Activated CD8-positive, alpha-beta memory T cell treated with anti-CD3 and anti-CD28 coated beads, Interleukin-2, amount 50 U/mL, for 24 hours (primary cell): ENCODE data around the gene TMEM119.
"Not testable (repeated sequence)": the region's sequence is repeated elsewhere in the genome, so short reads cannot be mapped to it uniquely, and the experiment has no call there.

Experiments
- DNase-seq: peaks from one replicate; pipeline ENCODE4 v3.0.0-alpha.2; 2020; ENCODE audit errors: extremely low read depth

The TMEM119 gene

DNA sequence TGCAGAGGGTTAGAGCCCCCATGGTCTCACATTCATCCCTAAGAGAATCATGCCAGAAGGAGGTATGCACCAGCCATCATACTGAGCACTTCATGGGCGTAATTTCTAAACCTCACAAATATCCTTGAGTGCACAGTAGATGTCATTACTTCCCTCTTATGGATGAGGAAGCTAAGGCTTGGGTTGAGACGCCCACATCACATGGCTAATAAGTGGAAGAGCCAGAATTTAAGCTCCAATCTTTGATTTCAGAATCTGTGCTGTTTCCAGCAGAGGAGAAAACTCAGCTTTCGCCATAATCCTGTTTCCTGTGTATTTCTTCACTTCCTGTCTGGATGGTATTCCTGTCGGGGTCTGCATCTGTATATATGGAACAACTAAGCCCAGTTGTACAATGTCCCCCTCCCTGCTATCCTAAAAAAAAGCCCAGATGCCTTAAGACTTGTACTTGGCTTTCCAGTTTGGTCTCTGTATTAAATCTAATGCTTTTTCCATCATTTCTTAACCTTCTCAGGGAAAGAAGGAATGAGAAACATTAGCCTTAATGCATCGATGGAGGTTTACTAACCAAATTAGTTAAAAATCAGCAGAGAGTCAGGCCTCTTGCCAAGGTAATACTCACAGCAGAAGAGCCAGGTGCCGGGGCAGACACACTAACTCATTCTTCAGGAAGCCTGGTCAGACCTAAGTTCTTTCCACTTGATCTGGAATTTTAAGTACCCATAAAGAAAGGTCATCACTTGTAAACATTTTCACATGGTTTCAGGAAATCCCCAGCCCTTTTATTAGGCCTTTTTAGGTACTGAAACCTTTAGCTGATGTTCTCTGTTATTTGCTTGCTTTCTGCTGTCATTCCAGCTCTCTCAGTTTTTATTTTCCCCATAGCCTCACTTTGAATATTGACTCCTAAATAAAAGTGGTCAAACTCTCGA is 30.2 kb downstream of the TMEM119 start:
- no peak for DNase-seq

DNA sequence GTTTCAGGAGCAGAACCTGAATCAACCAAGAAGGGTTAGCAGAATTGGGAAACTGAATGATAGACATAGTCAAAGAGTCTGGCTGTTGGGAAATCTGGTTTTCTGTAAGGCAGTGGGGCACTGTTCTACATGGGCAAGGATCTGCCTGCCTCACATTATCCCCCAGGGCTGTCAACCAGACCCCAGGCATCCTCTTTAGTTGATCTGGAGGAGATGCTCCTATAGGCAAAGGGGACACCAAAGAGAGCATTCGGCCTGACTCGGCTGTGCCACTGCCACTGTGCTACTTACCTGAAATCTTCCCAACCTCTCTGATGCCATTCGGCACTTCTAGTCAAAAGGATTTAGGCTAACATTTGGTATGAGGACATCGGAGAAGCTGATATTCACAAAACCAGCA is 31.4 kb downstream of the TMEM119 start:
- DNase-seq = no peak

DNA sequence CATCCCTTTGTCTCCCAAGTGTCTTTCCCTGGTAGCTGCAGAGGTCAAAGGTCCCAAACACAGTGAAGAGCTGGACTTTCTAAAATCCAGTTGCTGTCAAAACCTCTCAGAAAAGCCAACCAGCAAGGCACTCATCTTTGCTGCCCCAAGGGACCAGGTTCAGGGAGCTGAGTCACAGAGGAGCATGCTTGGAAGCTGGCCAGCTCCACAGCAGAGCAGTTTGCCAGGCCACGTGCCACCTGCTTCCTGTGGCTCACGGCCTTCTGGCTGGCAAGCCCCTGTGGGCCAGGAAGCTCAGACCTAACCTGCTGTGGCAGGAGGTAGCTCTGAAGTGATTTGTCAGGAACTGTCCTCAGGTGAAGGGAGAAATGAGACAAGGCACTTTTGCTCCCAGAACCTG is 31.9 kb downstream of the TMEM119 start:
- no peak for DNase-seq

DNA sequence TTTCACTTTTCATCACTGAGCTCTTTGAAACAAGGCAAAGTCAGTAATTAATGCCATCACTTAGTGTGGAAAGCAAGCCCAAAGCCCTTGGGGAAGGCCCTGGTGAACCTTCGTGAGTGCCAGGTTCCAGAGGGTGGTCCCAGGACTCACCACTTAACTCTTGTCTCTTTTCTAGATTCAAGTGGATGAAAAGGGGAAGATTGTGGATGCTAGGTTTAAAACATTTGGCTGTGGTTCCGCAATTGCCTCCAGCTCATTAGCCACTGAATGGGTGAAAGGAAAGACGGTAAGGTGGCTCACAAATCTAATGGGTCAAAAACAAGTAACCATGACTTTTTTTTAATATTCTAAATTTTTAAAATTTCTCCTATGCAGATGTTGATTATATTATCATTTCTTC is 32.7 kb downstream of the TMEM119 start:
- DNase-seq = no peak

DNA sequence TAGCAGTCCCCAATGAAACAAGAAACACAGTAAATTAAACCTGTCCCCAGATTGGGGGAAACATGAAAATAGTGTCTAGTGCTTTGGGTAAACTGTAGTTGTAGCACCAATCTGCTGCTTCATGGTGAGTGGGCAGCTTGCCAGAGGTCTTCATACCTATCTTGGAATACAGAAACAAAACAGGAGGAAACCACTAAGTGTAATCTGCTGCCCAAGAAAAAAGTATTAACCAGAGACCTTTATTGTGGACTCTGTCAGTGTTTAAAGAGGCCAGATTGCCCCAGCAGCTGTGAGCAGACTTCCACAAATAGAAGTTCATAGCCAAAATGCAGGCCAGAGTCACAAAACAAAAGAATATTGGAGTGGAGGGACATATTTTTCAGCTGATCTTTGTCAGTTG is 33.2 kb downstream of the TMEM119 start:
- no peak for DNase-seq

DNA sequence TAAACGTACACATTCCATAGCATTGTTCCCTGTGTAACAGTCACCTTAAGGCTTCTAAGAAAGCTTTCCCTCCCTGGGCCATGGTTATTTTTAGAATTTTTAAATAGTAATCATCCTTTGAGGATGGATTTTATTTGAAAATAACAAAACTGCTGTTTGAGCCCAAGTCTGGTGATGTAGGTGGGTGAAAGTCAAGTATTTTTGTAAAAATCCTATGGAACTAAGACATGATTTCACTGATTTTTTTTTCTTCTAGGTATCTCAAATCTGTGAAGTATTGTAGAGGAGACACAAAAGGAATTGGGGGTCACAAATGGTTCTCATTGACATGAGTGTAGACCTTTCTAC is 34.1 kb downstream of the TMEM119 start:
- DNase-seq = no peak

DNA sequence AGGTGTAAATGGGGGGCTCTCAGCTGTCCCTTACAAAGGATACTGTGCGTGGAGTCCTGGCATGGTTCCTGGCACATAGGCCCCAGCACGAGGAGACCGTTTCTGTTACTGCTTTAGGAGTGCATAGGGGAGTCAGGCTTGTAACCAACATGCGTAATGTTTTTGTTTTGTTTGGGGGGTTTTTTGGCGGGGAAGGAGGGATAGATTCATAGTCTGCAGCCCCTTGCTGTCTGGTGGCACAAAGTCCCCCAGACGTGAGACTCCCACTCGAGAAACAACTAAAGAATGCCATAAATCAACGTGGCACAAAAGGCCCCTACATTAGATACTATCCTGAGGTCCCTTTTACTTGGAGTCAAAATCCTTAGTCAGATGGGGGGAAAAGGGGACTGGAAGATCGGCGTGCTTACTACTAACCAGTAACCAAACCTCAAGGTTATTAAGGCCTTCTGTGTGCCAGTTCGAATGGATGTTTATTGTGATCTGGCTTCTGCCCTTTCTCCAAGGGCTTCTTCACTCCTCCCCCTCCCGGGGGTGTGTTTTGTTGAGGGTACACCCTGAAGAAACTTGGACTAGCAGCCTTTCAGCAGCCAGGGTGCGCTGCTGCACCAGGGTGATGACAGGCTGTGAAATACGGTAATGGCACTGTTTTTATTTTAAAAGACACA is 34.6 kb downstream of the TMEM119 start:
- peak; percentile 70 for DNase-seq

DNA sequence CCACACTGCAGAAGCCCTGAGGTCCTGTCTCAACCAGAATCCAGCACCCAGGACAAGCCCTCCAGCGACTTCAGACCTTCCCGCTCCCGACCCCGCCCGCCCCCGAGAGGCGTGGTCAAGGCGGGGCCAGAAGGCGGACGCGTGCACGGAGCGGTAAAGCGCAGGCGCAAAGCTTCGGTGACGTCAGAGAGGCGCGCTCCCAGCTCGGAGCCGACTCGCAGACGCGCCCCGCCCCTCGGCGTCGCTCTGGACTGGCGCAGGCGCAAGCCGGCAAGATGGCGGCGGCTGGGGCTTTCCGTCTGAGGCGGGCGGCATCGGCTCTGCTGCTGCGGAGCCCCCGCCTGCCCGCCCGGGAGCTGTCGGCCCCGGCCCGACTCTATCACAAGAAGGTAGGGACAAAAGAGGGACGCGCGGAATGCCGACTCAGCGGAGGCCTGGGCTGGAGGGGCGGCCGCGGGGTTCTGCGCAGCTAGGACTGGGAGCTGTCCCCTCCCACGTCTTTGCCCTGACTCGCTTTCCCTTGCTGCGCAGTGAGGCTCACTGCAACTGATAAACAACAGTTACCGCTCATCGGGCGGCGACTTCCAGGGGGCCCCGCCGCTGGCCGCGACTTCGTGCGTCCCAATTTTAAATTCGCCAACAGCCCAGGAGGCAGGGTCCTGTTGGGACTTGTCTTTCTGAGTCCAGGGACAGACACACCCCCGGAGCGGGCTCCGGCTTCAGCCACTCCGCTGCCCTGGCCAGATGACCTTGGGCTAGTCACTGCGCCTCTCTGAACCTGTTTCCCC is 35.3 kb downstream of the TMEM119 start, which contains the start of gene ISCU:
Gene ISCU (plus strand): TSS at position 249 of the 788 bp plus-strand sequence. CDS start 27 bp downstream, at position 276.
- peak; percentile 95 for DNase-seq

DNA sequence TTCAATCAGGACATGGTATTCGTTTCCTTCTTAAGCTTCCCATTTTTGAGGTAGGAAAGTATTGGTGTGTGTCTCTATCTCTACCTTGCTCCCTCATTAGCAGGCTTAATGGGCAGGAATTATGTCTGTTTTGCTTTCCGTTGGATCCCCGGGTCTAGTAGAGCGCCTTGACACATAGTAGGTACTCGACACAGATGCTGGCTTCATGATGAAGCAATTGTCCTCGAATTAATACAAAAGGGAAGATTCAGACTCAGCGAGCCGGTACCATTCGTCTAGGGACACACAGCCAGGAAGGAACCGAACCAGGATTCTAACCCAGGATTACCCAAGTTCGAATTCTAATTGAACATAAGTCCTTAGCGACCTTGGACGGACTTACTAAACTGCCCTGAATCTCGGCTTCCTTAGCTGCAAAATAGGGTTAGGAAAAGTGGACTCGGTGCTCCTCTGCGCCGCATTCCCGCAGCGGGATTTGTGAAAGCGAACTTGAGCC is 36.0 kb downstream of the TMEM119 start:
- DNase-seq = no peak

DNA sequence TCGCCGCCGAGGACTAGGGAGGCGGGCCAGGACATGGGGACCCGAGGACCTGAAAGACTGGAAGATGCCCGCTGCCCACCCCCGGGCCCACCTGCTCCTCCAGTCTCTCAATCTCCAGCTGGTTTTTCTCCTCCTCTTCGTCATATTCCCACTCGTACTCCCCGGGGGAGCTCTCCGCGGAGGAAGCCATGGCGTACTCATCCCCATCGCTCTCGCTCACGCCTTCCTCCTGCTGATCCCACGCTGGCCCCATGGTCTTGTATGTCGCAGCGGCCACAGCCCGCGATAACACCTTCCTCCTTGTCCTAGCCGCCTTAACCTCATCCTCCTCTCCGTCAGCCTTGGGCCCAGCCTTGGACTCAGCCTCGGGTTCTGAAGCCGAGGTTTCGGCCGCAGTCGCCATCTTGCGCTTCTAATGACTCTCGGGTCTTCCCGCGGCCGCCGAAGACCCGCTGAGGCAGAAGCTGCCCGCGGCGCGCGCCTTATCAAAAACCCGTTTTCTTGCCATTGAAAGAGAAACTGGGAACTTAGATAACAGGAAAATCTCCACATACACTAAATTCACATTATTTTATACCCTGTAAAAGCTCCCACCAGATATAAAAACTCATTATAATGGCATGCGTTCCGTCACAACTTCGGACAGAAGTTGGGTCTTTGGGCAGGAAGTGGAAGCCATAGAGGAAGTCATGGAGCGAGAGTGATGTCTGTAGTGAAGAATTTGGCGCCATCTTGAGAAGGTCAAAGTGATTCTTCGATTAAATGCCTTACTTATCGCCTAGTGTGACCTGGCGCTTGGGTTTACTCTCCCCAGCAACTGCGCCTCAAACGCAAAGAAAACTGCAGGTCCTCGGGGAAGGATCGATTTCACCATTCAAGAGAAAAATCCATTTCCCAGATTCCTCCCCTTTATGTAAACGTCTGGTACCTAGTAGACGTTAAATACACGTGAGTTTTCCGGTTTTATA is 36.8 kb downstream of the TMEM119 start, which contains the start of gene SART3:
Gene SART3 (minus strand): TSS at position 422 of the 968 bp plus-strand sequence. CDS start 19 bp downstream, at position 403.
- DNase-seq = peak; percentile 48

DNA sequence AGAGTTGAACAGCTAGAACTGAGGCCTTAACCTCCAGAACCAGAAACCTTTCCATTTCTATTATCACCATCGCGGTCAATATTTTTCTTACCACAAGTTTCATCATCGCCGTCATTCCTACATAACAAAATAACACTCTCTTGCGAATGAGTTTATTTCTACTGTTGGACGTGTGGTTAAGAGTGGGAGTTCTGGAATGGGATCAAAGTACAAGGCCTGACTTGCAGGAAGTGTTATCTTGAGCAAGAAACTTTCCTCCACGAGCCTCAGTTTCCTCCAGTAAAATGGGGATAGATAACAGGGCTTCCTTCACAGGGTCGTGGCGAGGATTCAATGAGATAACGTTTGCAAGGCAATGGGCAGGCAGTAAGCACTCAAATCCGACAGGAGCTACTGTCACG is 37.6 kb downstream of the TMEM119 start:
- DNase-seq = no peak

DNA sequence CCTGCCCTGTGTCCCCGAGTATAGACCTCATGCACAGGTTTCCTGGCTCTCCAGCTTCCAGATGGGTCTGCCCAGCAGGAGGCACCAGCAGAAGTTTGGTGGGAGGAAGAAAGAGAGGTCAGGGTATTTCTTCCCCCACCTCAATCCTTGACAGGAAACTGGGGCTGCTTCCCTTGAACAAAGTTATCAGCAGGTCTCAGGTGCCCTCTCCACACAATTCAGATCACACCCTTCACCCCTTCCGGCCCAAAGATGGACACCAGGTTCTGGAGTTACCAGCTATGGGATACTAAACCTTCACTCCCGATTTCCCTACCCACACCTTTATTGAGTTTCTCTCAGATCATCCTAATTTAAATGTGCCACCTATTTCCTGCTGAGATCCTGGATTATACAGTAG is 38.1 kb downstream of the TMEM119 start:
- DNase-seq = no peak

DNA sequence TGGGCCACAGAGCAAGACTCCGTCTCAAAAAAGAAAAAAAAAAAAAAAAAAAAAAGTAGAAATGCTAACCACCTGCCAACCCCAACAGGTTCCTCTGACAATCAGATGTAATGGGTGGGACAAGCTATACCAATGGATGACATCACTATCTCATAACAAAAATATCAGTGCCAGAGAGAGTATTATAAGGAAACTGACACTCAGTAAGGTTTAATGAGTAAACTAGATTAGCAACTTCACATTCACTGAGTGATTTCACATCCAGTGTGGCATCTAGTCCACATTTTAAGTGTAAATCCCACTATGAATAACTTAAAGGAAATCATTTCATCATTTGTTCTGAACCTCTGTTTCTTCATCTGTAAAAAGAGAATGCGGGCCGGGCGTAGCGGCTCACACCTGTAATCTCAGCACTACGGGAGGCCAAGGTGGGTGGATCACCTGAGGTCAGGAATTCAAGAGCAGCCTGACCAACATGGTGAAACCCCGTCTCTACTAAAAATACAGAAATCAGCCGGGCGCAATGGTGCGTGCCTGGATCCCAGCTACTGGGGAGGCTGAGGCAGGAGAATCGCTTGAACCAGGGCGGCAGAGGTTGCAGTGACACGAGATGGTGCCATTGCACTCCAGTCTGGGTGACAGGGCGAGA is 38.8 kb downstream of the TMEM119 start:
- no peak for DNase-seq

DNA sequence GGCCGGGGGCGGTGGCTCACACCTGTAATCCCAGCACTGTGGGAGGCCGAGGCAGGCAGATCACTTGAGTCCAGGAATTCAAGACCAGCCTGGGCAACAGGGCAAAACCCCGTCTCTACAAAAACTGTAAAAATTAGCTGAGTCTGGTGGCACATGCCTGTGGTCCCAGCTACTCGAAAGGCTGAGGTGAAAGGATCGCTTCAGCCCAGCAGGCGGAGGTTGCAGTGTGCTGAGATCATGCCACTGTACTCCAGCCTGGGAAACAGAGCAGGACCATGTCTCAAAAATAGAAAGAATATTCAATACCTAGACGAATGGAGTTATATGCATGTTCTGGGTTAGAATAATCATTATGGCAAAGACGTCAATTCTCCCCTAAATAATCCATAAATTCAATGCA is 42.5 kb downstream of the TMEM119 start:
- DNase-seq = not testable (repeated sequence)

DNA sequence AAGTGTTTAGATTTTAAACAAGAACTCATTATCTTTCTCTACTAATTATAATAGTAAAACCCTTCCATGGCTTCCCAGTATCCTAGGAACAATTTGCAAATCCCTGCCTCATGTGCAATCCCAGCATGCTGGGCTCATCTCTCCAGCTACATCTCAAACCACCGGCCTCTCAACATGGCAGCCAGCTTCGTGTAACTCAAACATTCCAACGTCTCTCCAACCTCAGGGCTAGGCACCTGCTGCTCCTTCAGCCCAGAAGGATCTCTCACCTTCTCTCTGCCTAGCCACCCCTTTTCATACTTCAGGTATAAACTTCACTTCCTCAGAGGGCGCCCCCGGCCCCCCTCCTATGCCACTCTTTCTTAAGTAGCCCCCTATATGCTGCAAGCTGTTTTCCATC is 44.1 kb downstream of the TMEM119 start:
- DNase-seq = no peak

DNA sequence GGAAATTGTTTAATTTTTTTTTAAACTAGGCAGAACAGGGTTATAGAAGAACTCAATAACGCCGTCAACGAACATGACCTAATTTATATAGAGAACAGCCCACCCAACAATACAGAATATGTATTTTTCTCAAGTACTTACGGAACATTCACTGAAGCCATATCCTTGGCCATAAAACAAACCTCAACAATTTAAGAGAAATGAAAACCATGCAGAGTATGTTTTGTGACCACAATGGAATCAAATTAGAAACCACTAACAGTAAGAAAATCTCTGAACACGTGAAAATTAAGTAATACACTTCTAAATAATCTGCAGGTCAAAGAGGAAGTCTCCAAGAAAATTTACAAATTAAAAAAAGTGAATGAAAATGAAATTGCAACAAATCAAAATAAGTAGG is 46.3 kb downstream of the TMEM119 start:
- no peak for DNase-seq

DNA sequence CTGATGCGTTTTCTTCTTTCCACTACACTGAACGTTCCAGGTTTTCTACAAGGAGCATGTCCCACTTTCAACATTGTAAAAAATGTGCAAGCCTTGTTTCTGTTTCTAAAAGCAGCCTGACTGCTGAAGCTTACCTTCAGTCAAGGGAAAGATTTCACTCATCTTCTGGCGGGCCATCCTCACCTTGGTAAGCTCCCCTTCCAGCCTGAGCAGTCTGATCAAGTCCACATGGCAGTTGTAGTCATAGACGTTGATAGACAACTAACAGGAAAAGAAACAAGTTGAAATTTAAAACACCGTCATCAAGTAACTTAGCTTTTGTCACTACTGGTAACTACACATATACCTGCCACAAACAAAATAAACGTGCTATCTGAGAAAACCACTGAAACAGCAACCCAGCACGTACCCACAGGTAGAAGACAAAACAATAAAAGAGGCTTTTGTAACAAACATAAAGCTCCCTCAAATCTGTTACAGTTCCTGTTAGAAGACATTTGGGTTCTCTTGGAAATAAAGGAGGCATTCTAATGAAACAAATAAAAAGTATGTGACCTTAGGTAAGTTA is 48.8 kb downstream of the TMEM119 start:
- DNase-seq = no peak

DNA sequence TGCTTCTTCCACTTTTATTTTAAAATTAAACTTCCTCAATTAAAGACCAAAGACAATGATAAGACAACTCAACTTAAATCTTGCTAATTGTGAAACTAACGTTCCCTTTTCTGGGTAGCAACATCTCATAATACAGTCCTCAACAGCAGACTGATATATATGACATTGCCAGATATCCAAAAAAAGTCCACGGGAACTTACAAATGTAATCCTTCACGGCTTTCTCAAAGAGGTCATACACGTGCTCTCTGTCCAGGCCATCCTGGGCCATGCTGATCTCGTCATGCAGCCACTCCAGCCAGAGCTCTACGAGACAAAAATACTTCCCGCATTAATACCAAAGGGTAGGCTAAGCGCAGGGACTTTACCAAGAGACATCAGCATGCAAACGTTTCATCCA is 50.2 kb downstream of the TMEM119 start:
- no peak for DNase-seq

DNA sequence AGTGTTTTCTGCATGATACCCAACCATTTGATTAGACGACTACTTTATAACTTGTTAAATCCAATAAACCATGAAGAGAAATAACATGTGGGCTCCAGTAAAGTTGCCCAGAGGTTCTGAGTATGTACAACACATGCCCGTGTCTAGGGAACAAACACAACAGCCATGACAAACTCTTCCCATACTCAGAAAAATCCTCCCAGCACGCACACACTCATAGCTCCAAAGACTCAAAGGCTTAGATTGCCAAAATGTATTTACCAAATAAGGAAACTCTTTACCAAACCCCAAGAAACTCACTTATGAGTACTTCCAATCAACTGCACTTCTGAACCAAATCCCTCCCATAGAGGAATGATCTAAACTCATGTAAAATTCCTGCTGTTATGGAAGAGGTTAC is 54.2 kb downstream of the TMEM119 start:
- DNase-seq = no peak

DNA sequence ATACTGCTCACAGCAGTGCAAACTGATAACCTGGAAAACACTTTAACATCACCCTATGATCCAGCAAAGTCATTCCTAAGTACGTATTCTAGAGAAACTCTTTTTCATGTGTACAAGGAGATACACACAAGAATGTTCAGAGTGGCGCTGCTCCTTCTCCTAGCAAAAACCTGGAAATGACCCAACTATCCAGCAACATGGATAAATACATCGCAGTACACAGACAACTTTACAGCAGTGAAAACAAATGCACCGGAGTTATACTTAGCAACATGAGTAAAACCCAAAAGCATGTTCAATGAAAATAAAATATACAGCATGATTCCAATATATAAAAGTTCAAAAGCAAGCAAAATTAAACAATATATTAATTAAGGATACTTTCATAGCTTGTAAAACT is 55.6 kb downstream of the TMEM119 start:
- DNase-seq = no peak
